Esophagus (tissue), 2 donors: ENCODE measurements around the gene EEF1A1. TPM values are rescaled to one million over a fixed set of nuclear protein-coding genes. Genes with fewer than 3 reads are reported as not detected.
"Not testable (repeated sequence)": the region's sequence is repeated elsewhere in the genome, so short reads cannot be mapped to it uniquely, and the experiment has no call there.

Experiments
- H3K27ac ChIP-seq, 2 donors: one replicate each; pipeline ENCODE4 v1.5.1; 2013; ENCODE audit warnings: low read depth in 2 of 2, mild to moderate bottlenecking in 2 of 2, inconsistent platforms in 1 of 2, low read length in 1 of 2, moderate library complexity in 1 of 2
- H3K27me3 ChIP-seq, 2 donors: one replicate each; pipeline ENCODE4 v1.6.1; 2013; ENCODE audit warnings: low read length in 2 of 2, control low read depth in 1 of 2, mild to moderate bottlenecking in 1 of 2; ENCODE audit not compliant: insufficient read depth in 2 of 2, control insufficient read depth in 1 of 2
- H3K36me3 ChIP-seq, 2 donors: one replicate each; pipeline ENCODE4 v1.6.1; 2013; ENCODE audit warnings: low read length in 1 of 2; ENCODE audit not compliant: control insufficient read depth in 2 of 2, insufficient read depth in 2 of 2
- H3K4me1 ChIP-seq, 2 donors: one replicate each; pipeline ENCODE4 v1.6.1; 2013; ENCODE audit warnings: low read length in 1 of 2; ENCODE audit not compliant: control insufficient read depth in 2 of 2, insufficient read depth in 2 of 2
- H3K4me3 ChIP-seq, 2 donors: one replicate each; pipeline ENCODE4 v1.5.1; 2013; ENCODE audit warnings: low read length in 2 of 2, mild to moderate bottlenecking in 2 of 2, low read depth in 1 of 2, moderate library complexity in 1 of 2
- H3K9me3 ChIP-seq, 2 donors: one replicate each; pipeline ENCODE4 v1.6.1; 2013; ENCODE audit warnings: mild to moderate bottlenecking in 2 of 2, low read depth in 1 of 2, low read length in 1 of 2, moderate library complexity in 1 of 2; ENCODE audit not compliant: control insufficient read depth in 2 of 2, insufficient read depth in 1 of 2
- WGBS, 2 donors: extraction: QIAGEN DNeasy Blood & Tissue Kit; methylation state at CpG; one replicate each; pipeline ENCODE4 v1.1.7; 2013; 5-methylcytosine and 5-hydroxymethylcytosine counted together
- polyA plus RNA-seq, 2 donors: library from polyadenylated mRNA; stranded (reverse); fragments of 200-250 nt; gene quantifications; one replicate each; pipeline ENCODE4 v1.2.3, GENCODE V29; 2013
- donor health status: healthy with polysubstance abuse.
- donor health status: Bipolar disorder and iron deficiency.

EEF1A1 gene
- polyA plus RNA-seq, 2 donors: 5,932 to 7,853 TPM

DNA sequence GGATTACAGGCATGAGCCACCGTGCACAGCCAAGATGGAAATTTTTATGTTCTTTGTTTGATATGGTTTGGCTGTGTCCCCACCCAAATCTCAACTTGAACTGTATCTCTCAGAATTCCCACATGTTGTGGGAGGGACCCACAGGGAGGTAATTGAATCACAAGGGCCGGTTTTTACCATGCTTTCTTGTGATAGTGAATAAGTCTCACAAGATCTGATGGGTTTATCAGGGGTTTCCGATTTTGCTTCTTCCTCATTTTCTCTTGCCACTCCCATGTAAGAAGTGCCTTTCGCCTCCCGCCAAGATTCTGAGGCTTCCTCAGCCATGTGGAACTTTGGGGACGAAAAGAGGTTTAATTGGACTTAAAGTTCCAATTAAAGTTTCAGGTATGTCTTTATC is 14.6 kb downstream of the EEF1A1 start:
- Histone ChIP-seq H3K4me3 (no peak overlapping the region), H3K36me3 (peaks cover 0 to 6% of the 10 kb centered on the region in 2 donors), H3K27me3 (no peaks in the 10 kb centered on the region), H3K9me3 (no peaks in the 10 kb centered on the region), H3K4me1 (no peaks in the 10 kb centered on the region), H3K27ac (no peak overlapping the region)
- 87 to 93% methylated on average over 6 of the region's 6 CpGs for WGBS, 2 donors

DNA sequence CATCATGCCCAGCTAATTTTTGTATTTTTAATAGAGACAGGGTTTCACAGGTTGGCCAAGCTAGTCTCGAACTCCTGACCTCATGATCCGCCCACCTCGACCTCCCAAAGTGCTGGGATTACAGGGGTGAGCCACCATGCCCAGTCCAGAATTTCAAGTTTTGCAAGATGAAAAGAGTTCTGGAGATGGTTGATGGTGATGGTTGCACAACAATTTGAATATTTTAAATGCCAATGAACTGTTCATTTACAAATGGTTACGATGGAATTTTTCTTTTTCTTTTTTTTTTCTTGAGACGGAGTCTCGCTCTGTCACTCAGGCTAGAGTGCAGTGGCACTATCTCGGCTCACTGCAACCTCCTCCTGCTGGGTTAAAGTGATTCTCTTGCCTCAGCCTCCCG is 15.1 kb downstream of the EEF1A1 start:
- WGBS, 2 donors: 93% methylated on average over 8 of the region's 8 CpGs

DNA sequence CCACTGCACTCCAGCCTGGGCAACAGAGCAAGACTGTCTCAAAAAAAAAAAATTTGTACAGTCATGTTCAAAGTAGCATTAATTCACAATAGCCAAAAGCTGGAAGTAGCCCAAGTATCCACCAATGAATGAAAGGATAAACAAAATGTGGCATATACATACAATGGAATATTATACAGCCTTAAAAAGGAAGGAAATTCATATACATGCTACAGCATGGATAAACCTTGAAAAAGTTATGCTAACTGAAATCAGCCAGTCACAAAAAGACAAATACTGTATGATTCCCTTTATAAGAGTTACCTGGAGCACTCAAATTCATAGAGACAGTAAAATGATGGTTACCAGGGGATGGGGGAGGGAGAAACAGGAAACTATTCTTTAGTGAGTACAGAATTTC is 15.7 kb downstream of the EEF1A1 start:
- no peaks in the 10 kb centered on the region for H3K27me3 ChIP-seq
- H3K27ac ChIP-seq: no peak overlapping the region
- H3K4me1 ChIP-seq: no peaks in the 10 kb centered on the region
- H3K9me3 ChIP-seq: no peaks in the 10 kb centered on the region
- H3K36me3 ChIP-seq: peaks cover 0 to 8% of the 10 kb centered on the region in 2 donors
- H3K4me3 ChIP-seq: no peak overlapping the region

More for the DNA sequence above, 15.1 kb downstream of the EEF1A1 start:
- H3K4me3 ChIP-seq, H3K27ac ChIP-seq, H3K4me1 ChIP-seq, H3K9me3 ChIP-seq, H3K27me3 ChIP-seq, H3K36me3 ChIP-seq: not testable (repeated sequence)

DNA sequence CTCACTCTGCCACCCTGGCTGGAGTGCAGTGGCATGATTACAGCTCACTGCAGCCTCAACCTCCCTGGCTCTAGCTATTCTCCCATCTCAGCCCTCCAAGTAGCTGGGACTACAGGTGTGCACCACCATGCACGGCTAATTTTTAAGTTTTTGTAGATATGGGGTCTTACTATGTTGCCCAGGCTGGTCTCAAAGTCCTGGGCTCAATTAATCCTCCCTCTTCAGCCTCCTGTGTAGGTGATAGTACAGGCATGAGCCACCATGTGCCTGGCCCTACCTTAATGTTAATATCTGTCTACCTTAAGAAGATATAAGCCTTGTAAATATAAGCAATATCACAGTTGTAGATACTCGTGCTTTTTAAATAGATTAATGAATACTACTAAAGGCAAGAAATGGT is 16.7 kb downstream of the EEF1A1 start:
- no peaks in the 10 kb centered on the region for H3K9me3 ChIP-seq
- no peak overlapping the region for H3K4me3 ChIP-seq
- no peaks in the 10 kb centered on the region for H3K4me1 ChIP-seq
- WGBS, 2 donors: 81 to 85% methylated on average over 2 of the region's 2 CpGs
- H3K27me3 ChIP-seq: no peaks in the 10 kb centered on the region
- peaks cover 0 to 8% of the 10 kb centered on the region in 2 donors for H3K36me3 ChIP-seq
- no peak overlapping the region for H3K27ac ChIP-seq

DNA sequence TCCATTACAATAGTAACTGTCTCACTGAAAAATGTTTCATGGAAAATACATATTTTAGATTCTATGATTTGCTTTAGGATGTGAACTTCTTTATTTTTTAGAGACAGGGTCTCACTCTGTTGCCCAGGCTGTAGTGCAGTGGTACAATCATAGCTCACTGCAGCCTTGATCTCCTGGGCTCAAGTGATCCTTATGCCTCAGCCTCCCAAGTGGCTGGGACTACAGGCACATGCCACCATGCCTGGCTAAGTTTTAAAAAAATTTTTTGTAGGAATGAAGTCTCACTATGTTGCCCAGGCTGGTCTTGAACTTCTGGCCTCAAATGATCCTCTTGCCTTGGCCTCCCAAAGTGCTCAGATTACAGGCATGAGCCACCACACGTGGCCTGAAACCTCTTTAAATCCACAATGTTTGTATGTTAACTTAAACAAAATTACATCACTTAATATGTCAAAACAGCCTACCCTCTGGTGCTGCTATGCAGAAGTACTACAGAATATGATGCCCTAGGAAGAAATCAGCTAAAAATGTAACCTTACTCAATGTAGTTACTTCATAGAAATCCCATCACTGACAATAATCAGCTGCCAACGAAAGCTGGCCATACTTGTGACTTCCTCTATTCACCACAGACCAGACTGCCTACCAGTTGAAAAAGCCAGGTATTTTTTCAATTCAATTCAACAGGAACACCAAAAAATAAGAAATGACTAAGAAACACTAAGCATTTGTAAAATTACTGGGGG is 17.6 kb downstream of the EEF1A1 start:
- no peak overlapping the region for H3K27ac ChIP-seq
- WGBS, 2 donors: 51 to 54% methylated on average over 2 of the region's 2 CpGs
- H3K4me3 ChIP-seq: no peak overlapping the region
- peaks cover 0 to 8% of the 10 kb centered on the region in 2 donors for H3K36me3 ChIP-seq
- H3K27me3 ChIP-seq: no peaks in the 10 kb centered on the region
- H3K9me3 ChIP-seq: no peaks in the 10 kb centered on the region
- H3K4me1 ChIP-seq: no peaks in the 10 kb centered on the region

DNA sequence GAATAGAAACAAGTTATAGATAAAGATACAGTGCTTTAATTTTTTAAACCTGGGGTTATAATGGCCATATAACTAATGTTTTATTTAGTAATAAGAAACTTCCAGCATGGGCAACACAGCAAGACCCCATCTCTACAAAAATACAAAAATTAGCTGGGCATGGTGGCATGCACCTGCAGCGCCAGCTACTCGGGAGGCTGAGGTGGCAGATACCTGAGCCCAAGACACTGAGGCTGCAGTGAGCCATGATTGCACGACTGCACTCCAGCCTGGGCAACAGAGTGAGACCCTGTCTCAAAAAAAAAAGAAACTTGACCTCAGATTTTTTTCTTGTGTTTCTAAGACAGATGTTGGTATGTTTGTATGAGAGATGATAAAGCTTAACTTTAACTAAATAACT is 22.9 kb downstream of the EEF1A1 start:
- Histone ChIP-seq H3K4me1 (no peaks in the 10 kb centered on the region), H3K4me3 (no peak overlapping the region), H3K27me3 (no peaks in the 10 kb centered on the region), H3K36me3 (peaks cover 5 to 10% of the 10 kb centered on the region in 2 donors), H3K27ac (no peak overlapping the region), H3K9me3 (no peaks in the 10 kb centered on the region)
- 96% methylated on average over 3 of the region's 3 CpGs for WGBS, 2 donors

DNA sequence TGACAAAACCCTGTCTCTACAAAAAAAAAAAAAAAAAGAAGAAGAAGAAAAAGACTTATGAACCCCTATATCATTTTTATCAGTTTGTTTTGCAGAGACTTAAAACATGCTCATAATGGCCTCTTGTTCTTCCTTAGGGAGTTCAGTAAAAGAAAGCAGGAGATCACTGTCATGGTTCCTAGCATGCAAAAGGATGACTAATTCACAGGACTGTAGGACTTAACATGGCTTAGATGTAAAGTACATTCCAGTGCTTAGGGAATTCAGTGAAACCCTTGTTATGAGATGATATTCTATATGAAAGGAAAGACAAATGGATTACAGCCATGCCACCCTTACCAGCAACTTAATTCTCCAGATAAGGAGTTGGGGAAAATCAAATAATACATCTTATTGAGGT is 29.5 kb downstream of the EEF1A1 start:
- Histone ChIP-seq H3K27ac (no peak overlapping the region), H3K36me3 (peaks cover 0 to 12% of the 10 kb centered on the region in 2 donors), H3K27me3 (no peaks in the 10 kb centered on the region), H3K4me3 (no peak overlapping the region), H3K9me3 (no peaks in the 10 kb centered on the region), H3K4me1 (no peaks in the 10 kb centered on the region)

DNA sequence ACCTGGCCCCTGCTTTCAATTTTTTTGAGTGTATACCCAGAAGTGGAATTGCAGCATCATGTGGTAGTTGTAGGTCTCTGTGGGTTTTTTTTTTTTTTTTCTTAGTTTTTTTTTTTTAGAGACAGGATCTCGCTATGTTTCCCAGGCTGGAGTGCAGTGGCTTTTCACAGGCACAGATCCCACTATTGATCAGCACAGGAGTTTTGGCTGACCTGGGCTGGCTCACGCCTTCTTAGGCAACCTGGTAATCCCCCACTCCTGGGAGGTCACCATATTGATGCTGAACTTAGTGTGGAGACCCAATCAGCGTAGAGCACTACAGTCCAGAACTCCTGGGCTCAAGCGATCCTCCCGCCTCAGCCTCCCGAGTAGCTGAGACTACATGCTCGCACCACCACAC is 33.4 kb downstream of the EEF1A1 start:
- no peak overlapping the region for H3K4me3 ChIP-seq
- H3K4me1 ChIP-seq: no peaks in the 10 kb centered on the region
- peaks cover 4 to 10% of the 10 kb centered on the region in 2 donors for H3K36me3 ChIP-seq
- H3K27me3 ChIP-seq: no peaks in the 10 kb centered on the region
- H3K27ac ChIP-seq: no peak overlapping the region
- WGBS, 2 donors: 90 to 99% methylated on average over 7 of the region's 7 CpGs
- no peaks in the 10 kb centered on the region for H3K9me3 ChIP-seq

DNA sequence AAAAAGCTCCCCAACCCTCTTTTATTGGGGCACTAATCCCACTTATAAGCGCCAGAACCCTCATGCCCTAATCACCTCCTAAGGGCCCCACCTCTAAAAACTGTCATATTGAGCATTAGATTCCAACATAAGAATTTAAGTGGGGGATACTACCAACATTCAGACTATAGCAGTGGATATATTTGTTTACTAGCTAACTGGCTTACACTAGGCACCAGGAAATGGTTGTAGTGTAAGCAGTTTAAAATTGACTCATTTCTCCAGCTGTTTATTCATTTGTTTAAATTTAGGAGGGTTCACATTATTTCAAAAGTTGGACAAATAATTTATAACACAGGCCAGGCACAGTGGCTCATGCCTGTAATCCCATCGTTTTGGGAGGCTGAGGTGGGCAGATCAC is 36.4 kb downstream of the EEF1A1 start:
- 80 to 83% methylated on average over 2 of the region's 2 CpGs for WGBS, 2 donors
- H3K27ac ChIP-seq: no peak overlapping the region
- peaks cover 9 to 20% of the 10 kb centered on the region in 2 donors for H3K36me3 ChIP-seq
- H3K9me3 ChIP-seq: no peaks in the 10 kb centered on the region
- no peaks in the 10 kb centered on the region for H3K4me1 ChIP-seq
- no peak overlapping the region for H3K4me3 ChIP-seq
- H3K27me3 ChIP-seq: no peaks in the 10 kb centered on the region

DNA sequence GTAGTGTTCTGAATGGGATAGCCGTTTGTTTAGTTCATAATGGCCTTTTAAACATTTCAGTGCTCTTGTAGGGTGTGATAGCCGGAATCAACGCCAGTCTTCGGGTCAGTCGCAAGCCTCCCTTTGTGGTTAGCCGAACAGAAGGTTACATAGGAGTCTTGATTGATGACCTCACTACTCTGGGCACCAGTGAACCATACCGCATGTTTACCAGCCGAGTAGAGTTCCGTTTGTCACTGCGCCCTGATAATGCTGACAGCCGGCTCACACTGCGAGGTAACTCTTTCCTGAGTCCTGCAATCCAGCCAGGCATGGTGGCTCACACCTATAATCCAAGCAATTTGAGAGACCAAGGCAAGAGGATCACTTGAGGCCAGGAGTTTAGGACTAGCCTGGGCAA is 38.9 kb downstream of the EEF1A1 start:
- no peaks in the 10 kb centered on the region for H3K4me1 ChIP-seq
- H3K4me3 ChIP-seq: no peak overlapping the region
- H3K27ac ChIP-seq: no peak overlapping the region
- H3K9me3 ChIP-seq: no peaks in the 10 kb centered on the region
- peaks cover 12 to 20% of the 10 kb centered on the region in 2 donors for H3K36me3 ChIP-seq
- WGBS, 2 donors: 89 to 90% methylated on average over 12 of the region's 12 CpGs
- no peaks in the 10 kb centered on the region for H3K27me3 ChIP-seq
